IMR-90 (cell line): ENCODE results near the gene GDF9. TPM values are rescaled to one million over a fixed set of nuclear protein-coding genes. Genes with fewer than 3 reads are reported as not detected.

Source experiments
- ATAC-seq: fragments of 200-7000 bp; cut with Tn5 transposase; 2 replicates; pipeline ENCODE4 v1.9.1; 2020; ENCODE audit warnings: low read depth, mild to moderate bottlenecking, moderate library complexity
- BruUV-seq: library from RNA; stranded (reverse); fragments of 400-500 nt; replicated peaks from 2 replicates; lab custom pipeline; 2021; lab: Mats Ljungman, UMichigan
- CTCF ChIA-PET: fragments of 300-600 bp; formaldehyde crosslinking; extraction: SDS; loops from one replicate; lab custom pipeline; 2021; ENCODE audit warnings: antibody characterized with exemption; lab: Yijun Ruan, JAX
- POLR2A ChIA-PET: fragments of 300-600 bp; sonication (Branson Sonifier 250); formaldehyde crosslinking; loops from one replicate; lab custom pipeline; 2022; ENCODE audit warnings: antibody characterized with exemption; ENCODE audit not compliant: unreplicated experiment; lab: Charles Lee
- DNase-seq: peaks from one replicate; pipeline ENCODE4 v3.0.0; 2013
- H2AFZ ChIP-seq: replicated peaks from 2 replicates; pipeline ENCODE3; 2013; ENCODE audit warnings: low read length, mild to moderate bottlenecking; ENCODE audit not compliant: poor library complexity
- H2AK5ac ChIP-seq: 2 replicates; pipeline ENCODE4 v1.6.1; 2013; ENCODE audit warnings: low read depth, low read length, inconsistent platforms
- H2AK9ac ChIP-seq: replicated peaks from 2 replicates; pipeline ENCODE3; 2013; ENCODE audit warnings: mild to moderate bottlenecking, low read depth, low read length, moderate library complexity; ENCODE audit not compliant: poor library complexity
- H2BK120ac ChIP-seq: 2 replicates; pipeline ENCODE4 v1.6.1; 2013; ENCODE audit warnings: low read depth, low read length, inconsistent platforms
- H2BK15ac ChIP-seq: 3 replicates; pipeline ENCODE4 v1.6.1; 2013; ENCODE audit warnings: low read depth, low read length, inconsistent platforms
- H2BK20ac ChIP-seq: 2 replicates; pipeline ENCODE4 v1.6.1; 2013; ENCODE audit warnings: low read depth, mild to moderate bottlenecking, inconsistent platforms, low read length, moderate library complexity
- H2BK5ac ChIP-seq: 2 replicates; pipeline ENCODE4 v1.6.1; 2013; ENCODE audit warnings: mild to moderate bottlenecking, low read depth, low read length, inconsistent platforms; ENCODE audit not compliant: poor library complexity, severe bottlenecking
- H3K14ac ChIP-seq: replicated peaks from 2 replicates; pipeline ENCODE4 v1.6.1; 2013; ENCODE audit warnings: low read depth, low read length, inconsistent platforms
- H3K18ac ChIP-seq: 2 replicates; pipeline ENCODE4 v1.6.1; 2013; ENCODE audit warnings: low read depth, low read length, control low read depth
- H3K23ac ChIP-seq: 2 replicates; pipeline ENCODE4 v1.6.1; 2013; ENCODE audit warnings: low read depth, low read length, inconsistent platforms
- H3K27ac ChIP-seq: 2 replicates; pipeline ENCODE4 v1.5.1; 2013; ENCODE audit warnings: mild to moderate bottlenecking, control low read depth, low read length; ENCODE audit not compliant: insufficient read depth
- H3K27me3 ChIP-seq: 2 replicates; pipeline ENCODE4 v1.6.1; 2013; ENCODE audit warnings: low read length; ENCODE audit not compliant: control insufficient read depth, insufficient read depth
- H3K36me3 ChIP-seq: 2 replicates; pipeline ENCODE4 v1.6.1; 2013; ENCODE audit warnings: low read length, mixed read lengths; ENCODE audit not compliant: control insufficient read depth, insufficient read depth
- H3K4ac ChIP-seq: 2 replicates; pipeline ENCODE4 v1.6.1; 2013; ENCODE audit warnings: low read depth, low read length, inconsistent platforms
- H3K4me1 ChIP-seq: 2 replicates; pipeline ENCODE4 v1.6.1; 2013; ENCODE audit warnings: low read length, mixed read lengths; ENCODE audit not compliant: control insufficient read depth, insufficient read depth
- H3K4me2 ChIP-seq: 2 replicates; pipeline ENCODE4 v1.6.1; 2013; ENCODE audit warnings: low read depth, mild to moderate bottlenecking, control low read depth, low read length, moderate library complexity
- H3K4me3 ChIP-seq: 2 replicates; pipeline ENCODE4 v1.5.1; 2013; ENCODE audit warnings: low read depth, mild to moderate bottlenecking, control low read depth, low read length, moderate library complexity; ENCODE audit not compliant: insufficient read depth
- H3K56ac ChIP-seq: 2 replicates; pipeline ENCODE4 v1.6.1; 2013; ENCODE audit warnings: low read length, inconsistent platforms; ENCODE audit not compliant: insufficient read depth; ENCODE audit errors: extremely low read depth
- H3K79me1 ChIP-seq, 2 experiments: 2 replicates each; pipeline ENCODE4 v1.6.1; 2013; ENCODE audit warnings: low read length in 2 of 2, inconsistent platforms in 1 of 2, low read depth in 1 of 2
- H3K9ac ChIP-seq: 2 replicates; pipeline ENCODE4 v1.6.1; 2013; ENCODE audit warnings: low read depth, low read length, control low read depth
- H3K9me1 ChIP-seq: 2 replicates; pipeline ENCODE4 v1.6.1; 2013; ENCODE audit warnings: low read length, inconsistent platforms; ENCODE audit not compliant: insufficient read depth
- H3K9me3 ChIP-seq: 2 replicates; pipeline ENCODE4 v1.6.1; 2013; ENCODE audit warnings: low read length; ENCODE audit not compliant: control insufficient read depth, insufficient read depth
- H4K20me1 ChIP-seq: 2 replicates; pipeline ENCODE4 v1.6.1; 2013; ENCODE audit warnings: low read length, inconsistent platforms; ENCODE audit not compliant: insufficient read depth
- H4K5ac ChIP-seq: 2 replicates; pipeline ENCODE4 v1.6.1; 2013; ENCODE audit warnings: mild to moderate bottlenecking, low read depth, low read length, control low read depth
- H4K8ac ChIP-seq, 2 experiments: 2 replicates each; pipeline ENCODE4 v1.6.1; 2013; ENCODE audit warnings: low read depth in 2 of 2, low read length in 2 of 2, control low read depth in 1 of 2, inconsistent platforms in 1 of 2
- H4K91ac ChIP-seq: 2 replicates; pipeline ENCODE4 v1.6.1; 2013; ENCODE audit warnings: low read depth, low read length, inconsistent platforms; ENCODE audit not compliant: insufficient read depth
- CHD1 ChIP-seq: IDR thresholded peaks from 2 replicates; pipeline ENCODE4 v1.6.1; 2012; ENCODE audit warnings: low read depth, low read length, improper control_type of control experiment
- FOS ChIP-seq: fragments of 150-350 bp; IDR thresholded peaks from 2 replicates; pipeline ENCODE4 v1.6.1; 2016; ENCODE audit warnings: low read depth, low read length
- WGBS, 2 experiments: methylation state at CpG; one replicate each; pipeline versions ENCODE4 v1.1.5 to v1.1.7; 2013; ENCODE audit warnings: missing lambda C conversion rate in 2 of 2; ENCODE audit not compliant: insufficient read length in 1 of 2; ENCODE audit errors: extremely low coverage in 2 of 2; 5-methylcytosine and 5-hydroxymethylcytosine counted together
- dilution Hi-C: fragments of 300-500 bp; cut with HindIII; formaldehyde crosslinking; loops from one replicate; pipeline ENCODE4 v1.14.3; 2018; ENCODE audit warnings: low sequenced_read_pairs; ENCODE audit not compliant: unreplicated experiment
- in situ Hi-C: fragments of 300-500 bp; cut with MboI; formaldehyde crosslinking; loops from 3 replicates; pipeline ENCODE4 v1.14.3; 2019; ENCODE audit warnings: low sequenced_read_pairs, inconsistent platforms, mixed read lengths
- intact Hi-C: fragments of 100-400 bp; cut with micrococcal nuclease; formaldehyde crosslinking; loops from 2 replicates; pipeline ENCODE4 v1.10.0; 2022
- polyA plus RNA-seq, 3 experiments: library from polyadenylated mRNA; depleted of rRNA; stranded (reverse); fragments of >200 nt; gene quantifications; 2 replicates each; pipeline ENCODE4 v1.2.3, GENCODE V29; 2012; ENCODE audit warnings: low replicate concordance in 1 of 3
- total RNA-seq: library from RNA; depleted of rRNA; stranded (reverse); fragments of >200 nt; gene quantifications from 2 replicates; pipeline ENCODE4 v1.2.3, GENCODE V29; 2012

The GDF9 gene
- total and polyA plus RNA-seq, 2 of the 4 experiments (the other 2 are of a cell fraction): 0.18 to 0.21 TPM

DNA sequence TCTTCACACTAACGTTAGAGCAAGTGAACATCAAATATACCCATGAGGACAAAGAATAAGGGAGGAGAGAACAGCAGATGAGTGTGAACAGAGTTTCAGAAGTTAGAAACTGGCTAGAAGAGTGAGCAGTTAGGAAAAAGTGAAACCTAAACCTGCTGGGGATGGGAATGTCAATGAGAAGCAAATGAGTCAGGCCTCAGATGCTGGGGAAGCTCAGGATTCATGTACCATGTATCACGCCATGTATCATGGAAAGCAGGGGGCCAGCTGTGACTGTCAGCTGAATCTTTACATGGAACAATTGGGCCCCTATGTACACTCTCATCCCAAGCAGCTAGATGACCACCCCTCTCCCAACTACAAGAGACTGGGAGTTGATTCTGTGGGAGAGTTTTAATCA is 16.2 kb downstream of the GDF9 start:
- peak; percentile 84 for DNase-seq
- Histone ChIP-seq H4K8ac (peak overlapping the region in 1 of 2 experiments; percentile 46; a peak in 1 of 4 replicates), H3K18ac (peak overlapping the region; percentile 66; the same call in 1 of the 2 replicates), H3K4me2 (peak overlapping the region; percentile 80; the same call in 1 of the 2 replicates), H2BK5ac (no peak overlapping the region), H4K5ac (0 out of 2 replicates have a peak overlapping the region, but pooled peaks have one; percentile 57), H3K4me3 (no peak overlapping the region), H3K9me1 (no peaks in the 10 kb centered on the region), H3K4me1 (peaks cover 3% of the 10 kb centered on the region; the same call in 1 of the 2 replicates), H2BK20ac (no peak overlapping the region), H4K20me1 (no peaks in the 10 kb centered on the region), H3K9me3 (no peaks in the 10 kb centered on the region), H2BK15ac (no peak overlapping the region), H3K23ac (no peak overlapping the region), H2AK9ac (no peak overlapping the region), H2BK120ac (no peak overlapping the region), H3K14ac (0 out of 2 replicates have a peak overlapping the region, but pooled peaks have one; percentile 31), H3K56ac (no peak overlapping the region), H3K36me3 (no peaks in the 10 kb centered on the region), H3K9ac (no peak overlapping the region), H3K27me3 (no peaks in the 10 kb centered on the region), H2AK5ac (no peak overlapping the region), H3K4ac (peak overlapping the region; percentile 44; the same call in 1 of the 2 replicates), H2AFZ (no peak overlapping the region), H3K79me1 (no peaks in the 10 kb centered on the region), H4K91ac (no peak overlapping the region), H3K27ac (no peak overlapping the region)
- dilution Hi-C loops (no loop called here), in situ Hi-C loops (no loop called here), intact Hi-C loops (loop anchor here (1.0 kb wide), 1 partner anchor 12 kb away; no protein-coding TSS in a partner anchor)
- BruUV-seq: no TSS peak
- ChIA-PET CTCF (no interaction called here), POLR2A (interaction anchor here (0.6 kb wide), 1 partner anchor 1361 kb away, joined by 3 read pairs; no protein-coding TSS in a partner anchor)
- TF ChIP-seq FOS (peak; percentile 47), CHD1 (no peak)
- peak; percentile 90 for ATAC-seq
- no CpG with 5 or more reads among the region's 2 CpGs for WGBS, 2 experiments
